Upper lobe of left lung (tissue), 4 donors: Measurements from ENCODE around the gene CD8A.

Experiments used
- CTCF ChIP-seq, 6 experiments: fragments of 450-650 bp in 4 of 6; fragments of 200-600 bp in 2 of 6; sonication (generic) in 2 of 6; IDR thresholded peaks; one replicate each; pipeline ENCODE4 v1.5.1; 2016 to 2019; ENCODE audit warnings: antibody characterized with exemption in 6 of 6
- EP300 ChIP-seq, 4 donors: sonication (generic); formaldehyde crosslinking; IDR thresholded peaks; one replicate each; pipeline ENCODE4 v1.5.1; 2017; ENCODE audit warnings: antibody characterized with exemption in 4 of 4, control low read depth in 2 of 4
- POLR2A ChIP-seq, 4 donors: fragments of 450-650 bp; IDR thresholded peaks; one replicate each; pipeline ENCODE4 v1.5.1; 2016 to 2017; ENCODE audit warnings: antibody characterized with exemption in 4 of 4, mild to moderate bottlenecking in 2 of 4
- POLR2AphosphoS5 ChIP-seq, 2 donors: sonication (generic); formaldehyde crosslinking; IDR thresholded peaks; one replicate each; pipeline ENCODE4 v1.5.1; 2017; ENCODE audit warnings: antibody characterized with exemption in 2 of 2

GRCh38 chr2:86794861-86795260 is 4.1 kb upstream of the CD8A start:
- no peak for TF ChIP-seq CTCF (IDR thresholded peaks at IDR 0.05)
- no peak for TF ChIP-seq POLR2AphosphoS5 (IDR thresholded peaks at IDR 0.05)
- TF ChIP-seq EP300 (IDR thresholded peaks at IDR 0.05) = no peak
- TF ChIP-seq POLR2A (IDR thresholded peaks at IDR 0.05) = no peak
